ENCODE results near the gene BOC.

BOC gene

GRCh38 chr3:113186566-113186965 lies 24.8 kb upstream of the BOC start:
- H3K4me3 ChIP-seq (ENCODE audit: control insufficient read depth, low read depth, low read length): no peak overlapping the region
- no peak for TF ChIP-seq CTCF (conservative IDR thresholded peaks at IDR 0.05; ENCODE audit: control insufficient read depth, insufficient read depth, low read depth, low read length)
- no peak for DNase-seq (ENCODE audit: low read depth)

- H3K4me3 ChIP-seq (ENCODE audit: control insufficient read depth, low read depth, low read length): no peak overlapping the region
- no peak for TF ChIP-seq CTCF (conservative IDR thresholded peaks at IDR 0.05; ENCODE audit: control insufficient read depth, insufficient read depth, low read depth, low read length)
- no peak for DNase-seq (ENCODE audit: low read depth)
Measured at GRCh38 chr3:113193288-113193687, 18.1 kb upstream of the BOC start.

- no peak overlapping the region for H3K4me3 ChIP-seq (ENCODE audit: control insufficient read depth, low read depth, low read length)
- TF ChIP-seq CTCF (conservative IDR thresholded peaks at IDR 0.05; ENCODE audit: control insufficient read depth, insufficient read depth, low read depth, low read length): no peak
- no peak for DNase-seq (ENCODE audit: low read depth)
Measured at GRCh38 chr3:113193719-113194118, 17.6 kb upstream of the BOC start.

DNA sequence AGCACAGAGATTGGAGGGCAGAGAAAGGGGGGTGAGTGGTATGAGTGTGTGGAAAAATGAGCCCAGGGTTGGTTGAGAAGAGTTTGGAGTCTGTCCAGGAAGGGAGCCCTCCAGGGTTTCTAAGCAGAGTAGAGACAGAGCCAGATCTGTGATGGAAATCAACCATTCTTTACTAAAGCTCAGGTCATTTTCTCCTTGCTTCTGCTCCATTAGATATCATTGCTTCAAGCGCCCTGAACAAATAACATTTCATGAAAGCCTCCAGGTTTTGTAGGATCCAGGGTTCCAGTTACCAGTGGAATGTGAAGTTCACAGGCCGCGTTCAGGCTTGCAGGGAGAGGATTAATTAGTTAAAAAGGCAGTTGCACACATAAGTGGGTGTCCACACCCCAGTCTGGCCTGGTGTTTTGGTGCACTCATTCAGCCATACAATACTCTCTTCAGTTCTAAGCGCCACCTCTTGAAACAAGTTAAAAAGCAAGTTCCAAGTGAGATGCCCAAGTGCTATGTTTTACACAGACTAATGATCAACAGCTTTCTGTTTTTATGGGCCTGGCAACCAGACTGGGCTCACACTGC lies 16.4 kb upstream of the BOC start:
- no peak overlapping the region for H3K4me3 ChIP-seq (ENCODE audit: control insufficient read depth, low read depth, low read length)
- no peak for TF ChIP-seq CTCF (conservative IDR thresholded peaks at IDR 0.05; ENCODE audit: control insufficient read depth, insufficient read depth, low read depth, low read length)
- no peak for DNase-seq (ENCODE audit: low read depth)

DNA sequence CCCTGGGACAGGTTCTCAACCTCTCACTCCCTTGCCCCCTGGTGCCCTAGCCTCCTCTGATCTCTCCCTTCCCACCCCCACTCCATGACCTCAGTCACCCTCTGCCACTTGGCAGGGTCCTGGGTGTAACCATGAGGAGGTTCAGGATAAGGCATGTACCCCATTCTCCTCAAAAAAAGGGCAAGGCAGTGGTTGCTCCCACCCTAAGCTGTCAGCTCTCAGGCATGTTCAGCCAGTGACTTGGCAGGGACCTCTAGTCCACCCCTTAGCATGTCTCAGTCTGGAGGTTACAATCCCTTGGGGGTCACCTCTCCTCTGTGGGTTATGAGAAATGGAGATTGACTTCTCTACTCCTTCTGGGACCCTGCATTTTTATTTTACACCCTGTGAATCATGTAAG lies 11.0 kb upstream of the BOC start:
- no peak for DNase-seq (ENCODE audit: low read depth)
- H3K4me3 ChIP-seq (ENCODE audit: control insufficient read depth, low read depth, low read length): no peak overlapping the region
- TF ChIP-seq CTCF (conservative IDR thresholded peaks at IDR 0.05; ENCODE audit: control insufficient read depth, insufficient read depth, low read depth, low read length): no peak

DNA sequence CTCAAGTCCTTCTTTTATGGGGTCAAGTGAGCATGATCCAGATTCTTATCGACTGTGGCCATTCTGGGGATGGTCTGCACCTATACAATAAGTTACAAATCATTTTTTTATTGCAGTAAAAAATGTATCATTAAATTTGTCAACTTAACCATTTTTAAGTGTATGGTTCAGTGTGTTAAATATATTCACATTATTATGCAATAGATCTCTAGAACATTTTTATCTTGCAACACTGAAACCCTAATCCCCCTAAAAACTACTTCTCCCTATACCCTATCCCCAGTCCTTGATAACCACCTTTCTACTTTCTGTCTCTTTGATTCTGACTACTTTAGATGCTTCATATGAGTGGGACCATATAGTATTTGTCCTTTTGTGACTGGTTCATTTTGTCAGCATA lies 10.4 kb upstream of the BOC start:
- DNase-seq (ENCODE audit: low read depth): no peak
- no peak for TF ChIP-seq CTCF (conservative IDR thresholded peaks at IDR 0.05; ENCODE audit: control insufficient read depth, insufficient read depth, low read depth, low read length)
- no peak overlapping the region for H3K4me3 ChIP-seq (ENCODE audit: control insufficient read depth, low read depth, low read length)

GRCh38 chr3:113204371-113204770 lies 7.0 kb upstream of the BOC start:
- H3K4me3 ChIP-seq (ENCODE audit: control insufficient read depth, low read depth, low read length): no peak overlapping the region
- no peak for DNase-seq (ENCODE audit: low read depth)
- no peak for TF ChIP-seq CTCF (conservative IDR thresholded peaks at IDR 0.05; ENCODE audit: control insufficient read depth, insufficient read depth, low read depth, low read length)

Measured in fibroblast of mammary gland (primary cell).